Erythroblast (primary cell): ENCODE results near the gene MYL7.

Experiments used
- DNase-seq, 2 experiments: peaks; one replicate each; lab custom pipeline; 2025; lab: John Stamatoyannopoulos, UW
- GATA1 ChIP-seq: IDR thresholded peaks from 2 replicates; pipeline ENCODE4 v1.6.1; 2011; ENCODE audit warnings: low read depth, mild to moderate bottlenecking, control low read depth, low read length, moderate library complexity
- POLR2A ChIP-seq: IDR thresholded peaks from 2 replicates; pipeline ENCODE4 v1.6.1; 2011; ENCODE audit warnings: mild to moderate bottlenecking, low read length

MYL7 gene

GRCh38 chr7:44150966-44151941 is 10.1 kb upstream of the MYL7 start:
- no peak for DNase-seq
- no peak for TF ChIP-seq POLR2A
- no peak for TF ChIP-seq GATA1

GRCh38 chr7:44150466-44150832 is 9.3 kb upstream of the MYL7 start:
- no peak for TF ChIP-seq GATA1
- TF ChIP-seq POLR2A, result no peak
- no peak for DNase-seq

GRCh38 chr7:44149571-44150465 is 8.7 kb upstream of the MYL7 start:
- DNase-seq, result no peak

GRCh38 chr7:44148961-44149536 is 7.9 kb upstream of the MYL7 start:
- TF ChIP-seq GATA1 (no peak), POLR2A (no peak)
- no peak for DNase-seq

More at GRCh38 chr7:44149571-44150465, 8.7 kb upstream of the MYL7 start:
- TF ChIP-seq GATA1, result no peak
- no peak for TF ChIP-seq POLR2A

- DNase-seq, result no peak
- TF ChIP-seq POLR2A, result no peak
- no peak for TF ChIP-seq GATA1
Measured at GRCh38 chr7:44148166-44148565, 7.0 kb upstream of the MYL7 start.

GRCh38 chr7:44147026-44147991 is 6.2 kb upstream of the MYL7 start:
- TF ChIP-seq POLR2A (no peak), GATA1 (no peak)
- no peak for DNase-seq

- TF ChIP-seq GATA1 (no peak), POLR2A (no peak)
- peak; percentile 41 to 47 for DNase-seq
Measured at GRCh38 chr7:44145969-44146911, 5.1 kb upstream of the MYL7 start.

GRCh38 chr7:44145479-44145968 is 4.4 kb upstream of the MYL7 start:
- DNase-seq, result no peak
- TF ChIP-seq GATA1 (no peak), POLR2A (no peak)

- TF ChIP-seq GATA1 (no peak), POLR2A (no peak)
- DNase-seq, result no peak
Measured at GRCh38 chr7:44144968-44145478, 3.9 kb upstream of the MYL7 start.

- TF ChIP-seq POLR2A (no peak), GATA1 (no peak)
- DNase-seq, result no peak
Measured at GRCh38 chr7:44144426-44144967, 3.4 kb upstream of the MYL7 start.

GRCh38 chr7:44143646-44144250 is 2.6 kb upstream of the MYL7 start:
- TF ChIP-seq GATA1, result no peak
- no peak for TF ChIP-seq POLR2A
- DNase-seq, result no peak
